H1 (cell line): ENCODE results near the gene SLC27A1. TPM values are rescaled to one million over a fixed set of nuclear protein-coding genes. Genes with fewer than 3 reads are reported as not detected.
A peak's percentile ranks its signal among the peaks of the same experiment; 100 is the strongest.

Experiments
- CTCF ChIA-PET: fragments of 300-600 bp; sonication (Branson Sonifier 250); formaldehyde crosslinking; loops from one replicate; lab custom pipeline; 2021; ENCODE audit not compliant: partially characterized antibody; lab: Charles Lee
- POLR2A ChIA-PET: fragments of 300-600 bp; sonication (Branson Sonifier 250); formaldehyde crosslinking; loops from one replicate; lab custom pipeline; 2021; ENCODE audit warnings: inconsistent platforms; ENCODE audit not compliant: partially characterized antibody; lab: Charles Lee
- DNase-seq, 2 experiments: peaks; one replicate each; pipeline versions ENCODE4 v3.0.0 to v3.0.0-alpha.2; 2010 to 2022; ENCODE audit warnings: low spot score in 2 of 2, low read depth in 1 of 2, mixed read lengths in 1 of 2
- FAIRE-seq: peaks from 2 replicates; lab custom pipeline; 2011; peaks lifted over from hg19 to GRCh38; lab: Jason Lieb, UNC
- H2AFZ ChIP-seq: 2 replicates; pipeline ENCODE4 v1.8.1; 2012; ENCODE audit warnings: low read length, inconsistent platforms
- H2AK5ac ChIP-seq: 2 replicates; pipeline ENCODE4 v1.6.1; 2013; ENCODE audit warnings: low read depth, low read length
- H2BK120ac ChIP-seq: replicated peaks from 2 replicates; pipeline ENCODE3; 2013; ENCODE audit warnings: low read depth, low read length, inconsistent platforms
- H2BK12ac ChIP-seq: 2 replicates; pipeline ENCODE4 v1.6.1; 2013; ENCODE audit warnings: low read depth, low read length
- H2BK15ac ChIP-seq: 2 replicates; pipeline ENCODE4 v1.6.1; 2013; ENCODE audit warnings: low read length
- H2BK20ac ChIP-seq: 2 replicates; pipeline ENCODE4 v1.6.1; 2013; ENCODE audit warnings: low read length
- H2BK5ac ChIP-seq: 2 replicates; pipeline ENCODE4 v1.6.1; 2013; ENCODE audit warnings: low read depth, low read length
- H3K14ac ChIP-seq: 2 replicates; pipeline ENCODE4 v1.6.1; 2013; ENCODE audit warnings: inconsistent platforms; ENCODE audit not compliant: insufficient read length
- H3K18ac ChIP-seq: 2 replicates; pipeline ENCODE4 v1.6.1; 2013; ENCODE audit warnings: low read length; ENCODE audit errors: extremely low read depth
- H3K23ac ChIP-seq: 2 replicates; pipeline ENCODE4 v1.6.1; 2013; ENCODE audit warnings: inconsistent platforms; ENCODE audit not compliant: insufficient read length
- H3K23me2 ChIP-seq: 2 replicates; pipeline ENCODE4 v1.6.1; 2013; ENCODE audit warnings: low read depth, low read length
- H3K27ac ChIP-seq: 2 replicates; pipeline ENCODE4 v1.6.1; 2011; ENCODE audit warnings: low read depth, low read length, inconsistent platforms
- H3K27me3 ChIP-seq, 4 experiments: replicated peaks in 1 of 4; 1 replicate in 1 of 4; 2 replicates in 3 of 4; pipeline versions ENCODE4 v1.6.1 to v1.8.1; 2011 to 2013; ENCODE audit warnings: low read length in 3 of 4, mild to moderate bottlenecking in 3 of 4, inconsistent platforms in 2 of 4, mixed read lengths in 2 of 4, moderate library complexity in 1 of 4; ENCODE audit not compliant: control insufficient read depth in 3 of 4, insufficient read depth in 3 of 4; ENCODE audit errors: extremely low read depth in 1 of 4
- H3K36me3 ChIP-seq, 4 experiments: 2 replicates each; pipeline versions ENCODE4 v1.6.1 to v1.8.1; 2011 to 2013; ENCODE audit warnings: mild to moderate bottlenecking in 4 of 4, low read length in 3 of 4, moderate library complexity in 2 of 4, control low read depth in 1 of 4, inconsistent platforms in 1 of 4; ENCODE audit not compliant: insufficient read depth in 4 of 4, control insufficient read depth in 2 of 4
- H3K4ac ChIP-seq: replicated peaks from 2 replicates; pipeline ENCODE3; 2013; ENCODE audit warnings: low read length, low read depth, mixed read lengths, inconsistent platforms; ENCODE audit not compliant: insufficient read length
- H3K4me1 ChIP-seq, 4 experiments: replicated peaks in 1 of 4; 1 replicate in 1 of 4; 2 replicates in 3 of 4; pipeline versions ENCODE4 v1.6.1 to v1.8.1; 2011 to 2013; ENCODE audit warnings: low read length in 3 of 4, inconsistent platforms in 2 of 4, mixed read lengths in 1 of 4; ENCODE audit not compliant: insufficient read depth in 4 of 4, control insufficient read depth in 3 of 4
- H3K4me2 ChIP-seq, 2 experiments: 2 replicates each; pipeline versions ENCODE4 v1.6.1 to v1.8.1; 2011 to 2013; ENCODE audit warnings: low read depth in 2 of 2, low read length in 2 of 2, control low read depth in 1 of 2, inconsistent platforms in 1 of 2, mild to moderate bottlenecking in 1 of 2; ENCODE audit not compliant: insufficient read depth in 1 of 2
- H3K4me3 ChIP-seq, 4 experiments: fragments of 200-600, 300-600 bp in 1 of 4; sonication (generic), shearing (Covaris generic), sonication (Bioruptor Twin) in 1 of 4; 2 replicates each; pipeline versions ENCODE4 v1.5.1 to v1.8.1; 2011 to 2016; ENCODE audit warnings: low read length in 4 of 4, low read depth in 3 of 4, control low read depth in 2 of 4, inconsistent platforms in 2 of 4, mild to moderate bottlenecking in 2 of 4, mixed read lengths in 1 of 4, moderate library complexity in 1 of 4; ENCODE audit not compliant: insufficient read depth in 2 of 4; ENCODE audit errors: extremely low read depth in 1 of 4
- H3K56ac ChIP-seq: replicated peaks from 2 replicates; pipeline ENCODE3; 2013; ENCODE audit warnings: low read depth, mild to moderate bottlenecking, mixed read lengths, low read length, inconsistent platforms; ENCODE audit not compliant: insufficient read length
- H3K79me1 ChIP-seq: 2 replicates; pipeline ENCODE4 v1.6.1; 2013; ENCODE audit warnings: low read depth, low read length, control low read depth
- H3K79me2 ChIP-seq, 2 experiments: 2 replicates each; pipeline versions ENCODE4 v1.6.1 to v1.8.1; 2012 to 2013; ENCODE audit warnings: low read length in 2 of 2, mild to moderate bottlenecking in 2 of 2, inconsistent platforms in 1 of 2; ENCODE audit not compliant: insufficient read depth in 2 of 2, control insufficient read depth in 1 of 2
- H3K9ac ChIP-seq, 4 experiments: replicated peaks in 1 of 4; 1 replicate in 1 of 4; 2 replicates in 3 of 4; pipeline versions ENCODE4 v1.6.1 to v1.8.1; 2011 to 2013; ENCODE audit warnings: low read depth in 3 of 4, low read length in 3 of 4, control low read depth in 2 of 4, mild to moderate bottlenecking in 2 of 4, moderate library complexity in 2 of 4, inconsistent platforms in 1 of 4; ENCODE audit errors: extremely low read depth in 1 of 4
- H3K9me3 ChIP-seq, 2 experiments: 2 replicates each; pipeline versions ENCODE4 v1.6.1 to v1.8.1; 2012 to 2013; ENCODE audit warnings: mild to moderate bottlenecking in 2 of 2, moderate library complexity in 2 of 2, control low read depth in 1 of 2, inconsistent platforms in 1 of 2, low read depth in 1 of 2, low read length in 1 of 2, mixed read lengths in 1 of 2; ENCODE audit not compliant: insufficient read depth in 2 of 2
- H4K20me1 ChIP-seq, 2 experiments: replicated peaks in 1 of 2; 2 replicates each; pipeline versions ENCODE3 to v1.8.1; 2011 to 2013; ENCODE audit warnings: inconsistent platforms in 2 of 2, low read length in 2 of 2, mild to moderate bottlenecking in 1 of 2; ENCODE audit not compliant: insufficient read depth in 2 of 2, control insufficient read depth in 1 of 2
- H4K5ac ChIP-seq: 2 replicates; pipeline ENCODE4 v1.6.1; 2013; ENCODE audit warnings: low read length, low read depth, mixed read lengths, inconsistent platforms; ENCODE audit not compliant: insufficient read length
- H4K8ac ChIP-seq: 2 replicates; pipeline ENCODE4 v1.8.0; 2013; ENCODE audit warnings: mild to moderate bottlenecking, moderate library complexity, low read length, inconsistent platforms; ENCODE audit not compliant: insufficient read depth; ENCODE audit errors: extremely low read depth
- H4K91ac ChIP-seq: replicated peaks from 2 replicates; pipeline ENCODE3; 2013; ENCODE audit warnings: low read length, mixed read lengths, inconsistent platforms; ENCODE audit not compliant: insufficient read length
- BCL11A ChIP-seq, 2 experiments: IDR thresholded peaks; one replicate each; pipeline ENCODE4 v1.6.1; 2011; ENCODE audit warnings: low read depth in 2 of 2, low read length in 2 of 2, mild to moderate bottlenecking in 2 of 2
- EGR1 ChIP-seq: IDR thresholded peaks from 2 replicates; pipeline ENCODE4 v1.6.1; 2011; ENCODE audit warnings: low read depth, low read length, borderline replicate concordance
- EP300 ChIP-seq, 2 experiments: IDR thresholded peaks; 1 replicate in 1 of 2; 2 replicates in 1 of 2; pipeline ENCODE4 v1.6.1; 2011 to 2012; ENCODE audit warnings: low read depth in 2 of 2, low read length in 2 of 2, mild to moderate bottlenecking in 2 of 2, borderline replicate concordance in 1 of 2, inconsistent platforms in 1 of 2, moderate library complexity in 1 of 2
- EZH2 ChIP-seq: fragments of 200-600 bp; sonication (generic); IDR thresholded peaks from 2 replicates; pipeline ENCODE4 v1.7.1; 2012; ENCODE audit warnings: low read depth, mild to moderate bottlenecking, moderate library complexity, low read length, inconsistent platforms; ENCODE audit not compliant: severe bottlenecking
- KDM1A ChIP-seq: fragments of 200-600, 300-600 bp; sonication (generic); IDR thresholded peaks from 2 replicates; pipeline ENCODE4 v1.7.1; 2016; ENCODE audit warnings: mild to moderate bottlenecking, low read length, borderline replicate concordance
- KDM5A ChIP-seq: fragments of 200-600 bp; IDR thresholded peaks from 2 replicates; pipeline ENCODE4 v1.7.1; 2012; ENCODE audit warnings: mild to moderate bottlenecking, low read length, inconsistent platforms, mixed read lengths
- POLR2A ChIP-seq, 2 experiments: IDR thresholded peaks; 1 replicate in 1 of 2; 2 replicates in 1 of 2; pipeline ENCODE4 v1.6.1; 2011; ENCODE audit warnings: low read depth in 2 of 2, low read length in 2 of 2, mild to moderate bottlenecking in 2 of 2; ENCODE audit errors: control extremely low read depth in 1 of 2
- SP1 ChIP-seq: IDR thresholded peaks from 2 replicates; pipeline ENCODE4 v1.6.1; 2011; ENCODE audit warnings: low read depth, low read length
- TAF1 ChIP-seq: IDR thresholded peaks from 2 replicates; pipeline ENCODE4 v1.6.1; 2011; ENCODE audit warnings: mild to moderate bottlenecking, low read depth, low read length
- TCF12 ChIP-seq: IDR thresholded peaks from 2 replicates; pipeline ENCODE4 v1.6.1; 2011; ENCODE audit warnings: low read depth, mild to moderate bottlenecking, low read length
- TEAD4 ChIP-seq: IDR thresholded peaks from 2 replicates; pipeline ENCODE4 v1.6.1; 2012; ENCODE audit warnings: low read depth, low read length, inconsistent platforms, mixed read lengths
- WGBS, 2 experiments: shearing (Covaris generic) in 1 of 2; methylation state at CpG; one replicate each; pipeline versions ENCODE4 v1.1.6 to v1.1.7; 2013 to 2015; ENCODE audit warnings: low lambda C conversion rate in 2 of 2, mixed read lengths in 2 of 2, inconsistent platforms in 1 of 2, low coverage in 1 of 2, missing lambda C conversion rate in 1 of 2; ENCODE audit not compliant: insufficient replicate concordance in 2 of 2, insufficient coverage in 1 of 2, insufficient read length in 1 of 2; ENCODE audit errors: extremely low coverage in 1 of 2, missing lambda C conversion rate in 1 of 2; 5-methylcytosine and 5-hydroxymethylcytosine counted together
- polyA plus RNA-seq, 7 experiments: library from polyadenylated mRNA; depleted of rRNA in 3 of 7; stranded (reverse) in 5 of 7; unstranded in 2 of 7; fragments of >200 nt in 5 of 7; fragments of 200-250 nt in 2 of 7; gene quantifications; 1 replicate in 5 of 7; 2 replicates in 1 of 7; 4 replicates in 1 of 7; pipeline versions ENCODE4 v1.2.1 to v1.2.3, GENCODE V29; 2011 to 2013; ENCODE audit warnings: missing spikeins in 2 of 7, mixed read lengths in 2 of 7
- total RNA-seq: library from RNA; stranded (reverse); fragmentation: NEBNext Ultra II Directional; extraction: Animal tissue kit (Norgen Biotek cat#: 25700); gene quantifications from 2 replicates; pipeline ENCODE4 v1.2.1, GENCODE V29; 2021

Gene SLC27A1
- total and polyA plus RNA-seq, 2 of the 8 experiments (the other 6 are each of a cell fraction or from before 2014, with no cell fraction given) = 7.5 to 9.1 TPM

DNA sequence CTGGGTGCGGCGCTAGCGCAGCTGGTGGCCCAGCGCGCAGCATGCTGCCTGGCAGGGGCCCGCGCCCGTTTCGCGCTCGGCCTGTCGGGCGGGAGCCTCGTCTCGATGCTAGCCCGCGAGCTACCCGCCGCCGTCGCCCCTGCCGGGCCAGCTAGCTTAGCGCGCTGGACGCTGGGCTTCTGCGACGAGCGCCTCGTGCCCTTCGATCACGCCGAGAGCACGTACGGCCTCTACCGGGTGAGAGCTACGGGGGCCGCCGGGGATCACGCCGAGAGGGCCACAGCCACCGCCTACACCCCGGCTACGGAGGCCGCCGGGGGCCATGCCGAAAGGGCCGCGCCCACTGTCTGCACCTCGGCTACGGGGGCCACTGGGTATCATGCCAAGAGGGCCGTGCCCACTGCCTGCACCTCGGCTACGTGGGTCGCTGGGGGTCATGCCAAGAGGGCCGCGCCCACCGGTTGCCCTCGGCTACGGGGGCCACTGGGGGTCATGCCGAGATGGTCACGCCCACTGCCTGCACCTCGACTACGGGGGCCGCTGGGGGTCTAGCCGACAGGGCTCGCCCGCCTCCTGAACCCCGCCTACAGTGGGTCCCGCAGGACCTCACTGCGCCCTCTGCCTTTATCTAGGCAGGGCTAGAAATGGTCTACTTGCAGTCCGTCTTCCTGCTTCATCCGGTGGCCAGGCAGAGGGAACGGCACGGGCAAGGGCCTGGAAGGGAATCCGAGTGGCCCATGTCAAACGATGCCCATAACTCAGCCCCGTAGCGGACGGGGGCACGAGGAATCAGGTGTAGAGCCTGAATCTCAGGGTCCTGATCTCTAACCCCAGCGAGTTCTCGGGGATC is 41.6 kb downstream of the SLC27A1 start:
- H2AK5ac ChIP-seq = no peak overlapping the region
- ChIA-PET CTCF (interaction anchor here (0.9 to 14.0 kb wide), 9 partner anchors 10 to 68 kb away, joined by 3 to 130 read pairs (median 4); no protein-coding TSS in a partner anchor), POLR2A (interaction anchor here (0.7 to 6.0 kb wide), 18 partner anchors 8 to 348 kb away, joined by 3 to 58 read pairs (median 5); partner anchors contain the start of genes NXNL1, RPL18A and SLC27A1)
- H4K20me1 ChIP-seq = peaks cover 0 to 2% of the 10 kb centered on the region in 2 experiments
- H3K79me1 ChIP-seq = no peaks in the 10 kb centered on the region
- WGBS, 2 experiments = 3% methylated on average over 71 of the region's 82 CpGs; no CpG with 5 or more reads in 1 of the 2 experiments
- H3K23me2 ChIP-seq = peaks cover 3% of the 10 kb centered on the region; the same call in 1 of the 2 replicates
- H2BK12ac ChIP-seq = no peak overlapping the region
- no peak overlapping the region for H2BK120ac ChIP-seq
- no peak for FAIRE-seq
- H3K27me3 ChIP-seq = no peaks in the 10 kb centered on the region; a peak in 1 of 7 replicates
- H3K36me3 ChIP-seq = peaks cover 0 to 4% (median under 1%) of the 10 kb centered on the region in 4 experiments; a peak in 3 of 8 replicates
- no peak overlapping the region for H3K23ac ChIP-seq
- H4K91ac ChIP-seq = peak overlapping the region; percentile 98
- peak; percentile 71 to 91 for DNase-seq
- peak overlapping the region; percentile 96 for H3K18ac ChIP-seq
- H2AFZ ChIP-seq = no peak overlapping the region
- peak overlapping the region; percentile 85 for H3K56ac ChIP-seq
- peak overlapping the region; percentile 73 to 91 (median 79) for H3K4me3 ChIP-seq
- peak overlapping the region; percentile 93 for H3K27ac ChIP-seq
- peak overlapping the region; percentile 90 for H4K5ac ChIP-seq
- no peak overlapping the region for H2BK20ac ChIP-seq
- H3K4ac ChIP-seq = peak overlapping the region; percentile 92
- no peaks in the 10 kb centered on the region for H3K9me3 ChIP-seq
- peaks cover 0 to 6% (median 2%) of the 10 kb centered on the region in 4 experiments; a peak in 3 of 7 replicates for H3K4me1 ChIP-seq
- peak overlapping the region; percentile 92 for H4K8ac ChIP-seq
- peak overlapping the region; percentile 46; the same call in 1 of the 2 replicates for H2BK15ac ChIP-seq
- H3K14ac ChIP-seq = no peak overlapping the region
- peak overlapping the region; percentile 98 for H2BK5ac ChIP-seq
- peak overlapping the region; percentile 62 to 88 for H3K4me2 ChIP-seq
- peak overlapping the region; percentile 72 to 92 (median 84) for H3K9ac ChIP-seq
- peaks cover 0 to 13% of the 10 kb centered on the region in 2 experiments; a peak in 1 of 4 replicates for H3K79me2 ChIP-seq
- peak; percentile 64; the same call in 1 of the 2 replicates for TF ChIP-seq TAF1
- TF ChIP-seq KDM1A = no peak
- TF ChIP-seq TEAD4 = no peak
- peak in 1 of 2 experiments; percentile 12; a peak in 1 of 3 replicates for TF ChIP-seq EP300 (IDR thresholded peaks at IDR 0.05; ENCODE audit: borderline replicate concordance in 1 of 2, low read depth in 2 of 2, low read length in 2 of 2)
- no peak for TF ChIP-seq BCL11A (IDR thresholded peaks at IDR 0.05; ENCODE audit: low read depth in 2 of 2, low read length in 2 of 2)
- no peak for TF ChIP-seq EZH2
- TF ChIP-seq KDM5A = no peak
- TF ChIP-seq TCF12 = no peak
- TF ChIP-seq SP1 = peak; percentile 23; the same call in 1 of the 2 replicates
- peak in 1 of 2 experiments; percentile 45; a peak in 2 of 3 replicates for TF ChIP-seq POLR2A (IDR thresholded peaks at IDR 0.05; ENCODE audit: control extremely low read depth in 1 of 2, low read depth in 2 of 2, low read length in 2 of 2)
- no peak for TF ChIP-seq EGR1
